Activated CD4-positive, alpha-beta T cell treated with anti-CD3 and anti-CD28 coated beads, Interleukin-2, amount 10 ng/mL, durations not matched to agents 24 days and 14 days (primary cell): ENCODE data around the gene NR4A1. TPM values are rescaled to one million over a fixed set of nuclear protein-coding genes. Genes with fewer than 3 reads are reported as not detected.

ENCODE experiments used
- DNase-seq: peaks from one replicate; pipeline ENCODE4 v3.0.0; 2022
- H3K27ac Mint-ChIP-seq: one replicate; pipeline ENCODE4 v1.8.0; 2022; ENCODE audit warnings: mild to moderate bottlenecking, mixed read lengths
- H3K27me3 Mint-ChIP-seq: one replicate; pipeline ENCODE4 v1.8.0; 2022; ENCODE audit warnings: mixed read lengths
- H3K36me3 Mint-ChIP-seq: one replicate; pipeline ENCODE4 v1.8.0; 2022; ENCODE audit warnings: low read depth, mild to moderate bottlenecking, mixed read lengths
- H3K4me1 Mint-ChIP-seq: one replicate; pipeline ENCODE4 v1.8.0; 2021; ENCODE audit warnings: mixed read lengths
- H3K4me3 Mint-ChIP-seq: one replicate; pipeline ENCODE4 v1.8.0; 2022; ENCODE audit warnings: mild to moderate bottlenecking, moderate library complexity, mixed read lengths
- H3K9me3 Mint-ChIP-seq: one replicate; pipeline ENCODE4 v1.8.0; 2021; ENCODE audit warnings: mixed read lengths
- intact Hi-C: fragments of 100-400 bp; cut with micrococcal nuclease; formaldehyde crosslinking; loops from one replicate; pipeline ENCODE4 v1.15.1; 2023
- total RNA-seq: library from RNA; stranded (reverse); gene quantifications from 2 replicates; pipeline ENCODE4 v1.2.3, GENCODE V29; 2022

NR4A1 gene
- total RNA-seq: 55.0 and 57.7 TPM in 2 replicates

DNA sequence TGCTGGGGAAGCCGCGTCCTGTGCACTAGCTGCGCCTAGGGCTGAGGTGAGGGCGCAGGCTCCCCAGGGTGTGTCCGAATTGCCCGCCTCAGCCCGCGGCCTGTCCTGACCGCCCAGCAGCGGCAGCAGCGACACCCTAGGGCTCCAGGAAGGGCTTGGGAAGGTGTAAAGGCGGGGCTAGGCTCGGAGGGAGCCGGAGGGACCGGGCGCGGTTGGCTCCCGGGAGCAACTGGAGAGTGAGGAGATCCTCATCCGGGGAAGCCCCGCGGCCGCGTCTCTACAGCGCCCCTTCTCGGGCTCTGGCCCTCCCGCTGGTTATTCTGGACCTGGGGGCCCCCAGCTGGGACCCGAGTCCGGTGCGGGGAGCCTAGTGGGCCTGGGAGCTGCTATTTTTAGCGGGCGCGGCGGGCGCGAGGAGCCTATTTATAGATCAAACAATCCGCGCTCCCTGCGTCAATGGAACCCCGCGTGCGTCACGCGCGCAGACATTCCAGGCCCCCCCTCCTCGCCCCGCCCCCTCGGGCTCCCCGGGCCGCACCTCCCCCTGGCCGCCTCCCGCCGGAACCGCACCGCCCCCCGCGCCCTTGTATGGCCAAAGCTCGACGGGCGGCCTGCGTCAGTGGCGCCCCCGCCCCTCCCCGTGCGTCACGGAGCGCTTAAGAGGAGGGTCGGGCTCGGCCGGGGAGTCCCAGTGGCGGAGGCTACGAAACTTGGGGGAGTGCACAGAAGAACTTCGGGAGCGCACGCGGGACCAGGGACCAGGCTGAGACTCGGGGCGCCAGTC is at the start of gene NR4A1:
NR4A1 (plus strand) TSS at position 685 of the 784 bp plus-strand sequence. CDS start 2,887 bp downstream, outside the sequence.
- Mint-ChIP-seq H3K27me3 (peaks cover 5% of the 10 kb centered on the region), H3K4me3 (peak within 1 kb of the TSS; percentile 97), H3K9me3 (no peaks in the 10 kb centered on the region), H3K4me1 (peaks cover 40% of the 10 kb centered on the region), H3K27ac (peak within 1 kb of the TSS; percentile 95), H3K36me3 (peaks cover 18% of the 10 kb centered on the region)
- peak; percentile 100 for DNase-seq
- intact Hi-C loops: loop anchor here (1.0 to 5.0 kb wide), 8 partner anchors 14 to 956 kb away; partner anchors contain the start of genes ATG101, EIF4B and TAMALIN

- Mint-ChIP-seq H3K36me3 (peaks cover 2% of the 10 kb centered on the region), H3K4me3 (no peak overlapping the region), H3K9me3 (no peaks in the 10 kb centered on the region), H3K27me3 (peaks cover 31% of the 10 kb centered on the region), H3K4me1 (peaks cover 20% of the 10 kb centered on the region), H3K27ac (no peak overlapping the region)
- DNase-seq: no peak
- intact Hi-C loops: no loop called here
Observed at GRCh38 chr12:52003016-52003550, 48.2 kb upstream of the NR4A1 start.

GRCh38 chr12:52003591-52003990 is 47.7 kb upstream of the NR4A1 start:
- Mint-ChIP-seq H3K36me3 (peaks cover 2% of the 10 kb centered on the region), H3K9me3 (no peaks in the 10 kb centered on the region), H3K4me1 (peaks cover 21% of the 10 kb centered on the region), H3K27ac (no peak overlapping the region), H3K27me3 (peaks cover 31% of the 10 kb centered on the region), H3K4me3 (no peak overlapping the region)
- intact Hi-C loops: no loop called here
- DNase-seq: no peak

DNA sequence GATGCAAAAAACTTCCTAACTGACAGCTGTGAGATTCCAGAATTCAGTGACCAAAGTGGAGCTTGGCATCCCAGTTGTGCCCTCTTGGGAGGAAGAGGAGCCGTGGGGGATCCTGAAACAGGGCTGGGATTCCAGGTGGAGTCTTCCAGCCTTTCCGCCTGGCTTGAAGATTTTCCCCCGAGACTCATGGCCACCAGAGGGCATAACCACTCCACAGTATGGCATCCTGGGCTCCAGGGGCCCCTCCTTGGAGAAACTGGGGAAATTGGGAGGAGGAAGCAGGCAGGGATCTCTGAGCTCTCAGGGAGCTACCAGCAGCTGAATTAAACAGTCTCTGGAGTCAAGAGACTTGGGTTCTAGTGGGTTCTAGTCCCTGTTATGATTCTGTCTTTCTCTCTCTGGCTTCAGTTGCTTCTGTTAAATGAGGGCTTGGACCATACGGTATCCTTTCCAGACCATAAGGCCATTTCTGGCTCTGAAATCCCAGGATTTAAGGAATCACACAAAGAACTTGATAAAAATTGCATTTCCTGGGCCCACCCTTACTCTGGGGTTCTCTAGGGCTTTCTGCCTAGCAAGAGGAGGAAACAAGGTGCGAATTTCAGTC is 47.1 kb upstream of the NR4A1 start:
- Mint-ChIP-seq H3K4me1 (peaks cover 21% of the 10 kb centered on the region), H3K36me3 (peaks cover 2% of the 10 kb centered on the region), H3K27ac (no peak overlapping the region), H3K4me3 (no peak overlapping the region), H3K9me3 (no peaks in the 10 kb centered on the region), H3K27me3 (peaks cover 31% of the 10 kb centered on the region)
- peak; percentile 68 for DNase-seq
- intact Hi-C loops: loop anchor here (1.0 kb wide), 1 partner anchor 19 kb away; no protein-coding TSS in a partner anchor

DNA sequence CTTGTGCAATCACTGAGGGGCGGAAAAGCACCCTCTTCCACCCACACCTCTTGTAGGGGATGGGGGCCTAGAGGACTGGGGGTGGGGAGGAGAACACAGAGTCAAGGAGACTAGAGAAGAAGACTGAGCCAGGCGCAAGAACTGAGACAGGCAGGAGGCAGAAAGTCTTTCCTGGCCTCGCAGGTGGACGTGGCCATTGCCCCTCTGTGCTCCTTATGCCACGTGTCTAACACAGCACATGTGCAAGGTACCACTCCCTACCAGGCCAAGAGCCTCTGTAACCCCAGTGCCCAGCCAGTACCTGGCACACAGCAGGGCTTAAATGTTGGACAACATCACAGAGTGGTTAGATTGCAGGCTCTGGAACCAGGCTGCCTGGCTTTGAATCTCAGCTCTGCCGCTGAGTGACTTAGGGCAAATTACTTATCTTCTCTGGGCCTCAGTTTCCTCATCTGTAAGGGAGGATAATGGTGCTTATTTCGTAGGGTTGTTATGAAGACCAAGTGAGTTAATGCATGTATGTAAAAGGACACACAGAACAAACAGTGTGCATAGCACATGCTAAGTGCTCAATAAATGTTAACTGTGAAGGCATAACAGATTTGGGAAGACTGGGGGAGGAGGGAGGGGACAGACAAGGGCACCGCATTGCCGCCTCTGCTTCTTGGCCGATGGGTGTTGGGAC is 45.9 kb upstream of the NR4A1 start:
- H3K4me1 Mint-ChIP-seq: peaks cover 17% of the 10 kb centered on the region
- peaks cover 31% of the 10 kb centered on the region for H3K27me3 Mint-ChIP-seq
- intact Hi-C loops: no loop called here
- no peak overlapping the region for H3K4me3 Mint-ChIP-seq
- no peaks in the 10 kb centered on the region for H3K9me3 Mint-ChIP-seq
- H3K36me3 Mint-ChIP-seq: peaks cover 2% of the 10 kb centered on the region
- H3K27ac Mint-ChIP-seq: no peak overlapping the region
- no peak for DNase-seq

DNA sequence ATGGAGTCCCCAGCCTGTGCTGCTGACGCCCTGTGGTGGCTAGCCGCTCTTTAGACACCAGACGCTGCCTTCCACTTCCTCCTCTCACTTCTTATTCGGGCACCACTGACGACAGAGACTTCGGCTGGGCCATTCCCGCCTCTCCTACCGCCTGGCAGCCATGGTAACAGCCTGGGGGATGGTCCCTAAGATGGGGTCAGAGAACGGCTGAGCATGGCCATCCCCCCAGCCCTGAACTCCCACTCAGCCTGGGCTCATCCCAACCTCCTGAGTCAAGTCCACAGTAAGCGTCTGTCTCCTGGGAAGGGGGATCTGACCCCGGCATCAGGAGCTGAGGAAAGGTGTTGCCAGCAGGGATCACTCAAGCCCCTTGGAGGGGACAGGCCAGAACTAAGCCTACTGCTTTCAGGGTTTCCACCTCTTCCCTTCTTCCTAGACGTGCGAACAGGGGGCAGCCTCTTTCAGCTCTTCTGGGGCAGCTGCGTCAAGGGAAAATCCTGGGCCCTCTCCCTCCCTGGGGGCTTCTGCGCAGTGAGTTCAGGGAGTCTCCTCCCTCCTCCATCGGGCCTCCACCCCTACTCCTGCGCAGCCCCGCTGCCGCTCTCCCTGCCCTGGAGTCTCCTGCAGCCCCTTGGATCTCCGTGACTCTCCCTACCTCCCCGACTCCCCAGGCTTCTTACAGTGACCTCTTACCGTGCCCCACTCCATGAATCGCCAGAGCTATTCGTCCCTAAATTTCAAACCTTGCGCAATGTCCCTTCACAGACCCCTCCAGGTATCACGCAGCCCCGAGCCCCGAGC is 45.1 kb upstream of the NR4A1 start:
- H3K4me3 Mint-ChIP-seq: peak overlapping the region; percentile 82
- peak overlapping the region; percentile 75 for H3K27ac Mint-ChIP-seq
- peaks cover 17% of the 10 kb centered on the region for H3K4me1 Mint-ChIP-seq
- H3K27me3 Mint-ChIP-seq: peaks cover 31% of the 10 kb centered on the region
- H3K9me3 Mint-ChIP-seq: no peaks in the 10 kb centered on the region
- intact Hi-C loops: loop anchor here (1.0 kb wide), 1 partner anchor 45 kb away; the partner anchor contains the start of gene NR4A1
- no peak for DNase-seq
- peaks cover 2% of the 10 kb centered on the region for H3K36me3 Mint-ChIP-seq

- DNase-seq: peak; percentile 94
- Mint-ChIP-seq H3K4me1 (peaks cover 17% of the 10 kb centered on the region), H3K27ac (peak within 1 kb of the TSS; percentile 85), H3K9me3 (no peaks in the 10 kb centered on the region), H3K36me3 (peaks cover 2% of the 10 kb centered on the region), H3K4me3 (peak within 1 kb of the TSS; percentile 86), H3K27me3 (peaks cover 31% of the 10 kb centered on the region)
- intact Hi-C loops: loop anchor here (1.0 kb wide), 2 partner anchors 14 to 45 kb away; partner anchors contain the start of gene NR4A1
Observed at GRCh38 chr12:52006726-52007157, 44.5 kb upstream of the NR4A1 start, which contains the start of gene TAMALIN. TAMALIN (plus strand) TSS chr12:52006946; CDS start chr12:52007020, 74 bp downstream.

DNA sequence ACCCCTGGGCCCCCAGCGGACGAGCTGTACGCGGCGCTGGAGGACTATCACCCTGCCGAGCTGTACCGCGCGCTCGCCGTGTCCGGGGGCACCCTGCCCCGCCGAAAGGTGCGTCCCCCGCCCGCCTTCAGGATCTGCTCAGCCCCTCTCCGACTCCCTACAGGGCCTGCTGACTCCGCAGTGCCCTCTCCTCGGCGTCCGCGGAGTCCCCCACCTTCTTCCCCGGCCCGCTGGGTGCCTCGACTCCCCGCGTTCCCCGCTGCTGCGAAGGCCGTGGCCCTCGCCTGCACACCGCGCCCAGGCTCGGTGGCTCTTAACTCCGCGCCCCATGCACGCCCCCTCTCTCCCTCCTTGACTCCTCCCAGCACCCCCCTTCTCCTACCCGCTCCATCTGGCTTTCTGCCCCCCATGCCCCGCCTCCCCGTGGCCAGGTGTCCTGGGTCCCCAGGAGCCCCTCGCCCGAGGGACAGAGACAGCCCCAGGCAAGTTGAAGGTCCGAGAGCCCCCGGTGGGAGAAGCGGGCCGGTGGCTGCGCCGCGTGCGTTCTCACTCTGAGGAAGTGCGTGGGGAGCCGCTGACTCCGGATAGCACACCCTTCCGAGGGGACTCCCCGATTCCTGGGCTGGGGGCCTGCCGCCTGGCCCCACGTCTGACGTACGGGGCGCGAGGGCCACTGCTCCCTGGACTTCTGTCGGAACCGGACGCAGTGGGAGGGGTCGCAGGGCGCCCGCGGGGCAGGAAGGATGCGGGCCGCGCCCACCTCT is 43.9 kb upstream of the NR4A1 start:
- H3K36me3 Mint-ChIP-seq: peaks cover 2% of the 10 kb centered on the region
- peak overlapping the region; percentile 86 for H3K4me3 Mint-ChIP-seq
- H3K9me3 Mint-ChIP-seq: no peaks in the 10 kb centered on the region
- H3K27me3 Mint-ChIP-seq: peaks cover 31% of the 10 kb centered on the region
- peak overlapping the region; percentile 85 for H3K27ac Mint-ChIP-seq
- intact Hi-C loops: loop anchor here (1.0 kb wide), 1 partner anchor 13 kb away; no protein-coding TSS in a partner anchor
- H3K4me1 Mint-ChIP-seq: peaks cover 17% of the 10 kb centered on the region
- peak; percentile 80 for DNase-seq

DNA sequence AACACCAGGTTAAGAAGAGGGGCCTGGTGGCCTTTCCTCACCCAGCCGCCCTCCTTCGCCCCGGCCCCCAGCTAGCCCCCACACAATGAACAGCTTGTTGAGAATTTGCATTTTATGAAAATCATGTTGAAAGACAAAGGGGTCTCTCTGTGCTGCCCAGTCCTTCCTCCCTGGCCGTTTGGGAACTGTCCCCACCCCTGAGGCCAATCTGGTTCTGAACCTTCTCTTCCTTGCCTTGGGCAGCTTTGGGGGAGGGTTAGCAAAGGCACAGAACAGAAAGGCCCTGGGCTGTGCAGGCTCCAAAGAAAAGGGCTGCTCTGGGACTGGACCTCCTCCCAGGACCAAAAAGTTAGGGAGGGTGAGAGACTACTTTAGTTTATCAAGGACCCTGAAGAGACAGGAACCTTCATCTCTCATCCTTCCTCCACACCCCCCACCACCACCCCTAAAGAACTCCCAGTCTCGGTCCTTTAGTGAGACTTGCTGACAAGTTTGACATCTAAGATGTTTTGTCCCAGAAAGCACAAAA is 43.2 kb upstream of the NR4A1 start:
- Mint-ChIP-seq H3K4me3 (peak overlapping the region; percentile 86), H3K27ac (peak overlapping the region; percentile 49), H3K27me3 (peaks cover 31% of the 10 kb centered on the region), H3K9me3 (no peaks in the 10 kb centered on the region), H3K36me3 (peaks cover 2% of the 10 kb centered on the region), H3K4me1 (peaks cover 17% of the 10 kb centered on the region)
- DNase-seq: no peak
- intact Hi-C loops: loop anchor here (1.0 kb wide), 1 partner anchor 12 kb away; no protein-coding TSS in a partner anchor

GRCh38 chr12:52009081-52009751 is 42.0 kb upstream of the NR4A1 start:
- H3K27me3 Mint-ChIP-seq: peaks cover 25% of the 10 kb centered on the region
- DNase-seq: no peak
- H3K27ac Mint-ChIP-seq: no peak overlapping the region
- H3K36me3 Mint-ChIP-seq: peaks cover 6% of the 10 kb centered on the region
- no peak overlapping the region for H3K4me3 Mint-ChIP-seq
- intact Hi-C loops: no loop called here
- no peaks in the 10 kb centered on the region for H3K9me3 Mint-ChIP-seq
- peaks cover 13% of the 10 kb centered on the region for H3K4me1 Mint-ChIP-seq

DNA sequence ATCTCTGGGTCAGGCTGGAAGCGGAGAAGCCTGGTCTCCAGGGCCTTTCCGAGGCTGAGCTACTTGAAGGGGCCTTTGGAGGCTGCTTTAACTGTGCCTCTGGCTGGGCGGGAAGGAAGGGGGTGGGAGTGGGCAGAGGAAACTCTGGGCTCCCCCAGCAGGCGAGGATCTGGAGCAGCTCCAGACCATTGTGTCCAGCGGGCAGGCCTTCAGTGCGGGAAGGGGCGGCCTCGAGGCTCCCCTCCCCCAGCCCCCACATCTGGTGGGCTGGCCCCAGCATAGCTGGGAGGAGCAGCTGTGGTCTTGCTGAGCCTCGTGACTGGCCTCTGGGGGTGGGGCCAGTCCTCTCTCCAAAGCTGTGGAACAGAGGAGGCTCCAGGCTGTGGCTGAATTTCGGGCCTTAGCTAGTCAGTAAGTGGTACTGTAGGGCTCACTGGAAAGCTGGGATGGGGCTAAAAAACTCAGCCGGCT is 41.1 kb upstream of the NR4A1 start:
- Mint-ChIP-seq H3K36me3 (peaks cover 6% of the 10 kb centered on the region), H3K4me3 (no peak overlapping the region), H3K27ac (no peak overlapping the region), H3K9me3 (no peaks in the 10 kb centered on the region), H3K27me3 (peaks cover 18% of the 10 kb centered on the region), H3K4me1 (peaks cover 12% of the 10 kb centered on the region)
- intact Hi-C loops: no loop called here
- no peak for DNase-seq
